ENCODE results near the gene LARP1. TPM values are rescaled to one million over a fixed set of nuclear protein-coding genes. Genes with fewer than 3 reads are reported as not detected.

LARP1 gene
- total and polyA plus RNA-seq, 2 experiments from 2014 or later: 133 to 302 TPM

DNA sequence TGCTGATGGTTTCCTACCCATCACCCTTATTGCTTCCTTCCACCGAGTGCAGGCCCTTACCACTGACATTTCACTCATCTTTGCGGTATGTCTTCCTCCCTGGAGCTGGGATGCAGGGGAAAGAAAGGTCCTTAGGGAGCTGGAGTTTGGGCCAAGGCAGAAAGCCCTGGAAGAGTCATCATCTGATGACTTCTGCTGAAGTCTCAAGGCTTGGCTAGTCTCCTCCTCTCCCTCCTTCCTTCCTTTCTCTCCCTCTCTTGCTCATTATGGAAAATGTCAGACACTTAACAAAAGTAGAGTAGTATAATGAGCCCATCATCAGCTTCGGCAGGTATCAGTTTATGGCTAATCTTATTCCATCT lies 40.0 kb downstream of the LARP1 start:
- H3K27ac ChIP-seq (ENCODE audit: low read depth): no peak overlapping the region
- peaks cover 80% of the 10 kb centered on the region for H3K79me2 ChIP-seq (replicated peaks; ENCODE audit: insufficient read depth)
- H3F3A ChIP-seq (replicated peaks; ENCODE audit: low read depth): peaks cover 45% of the 10 kb centered on the region
- ATAC-seq (no peak), DNase-seq (ENCODE audit: low spot score) (no peak)
- H3K4me1 ChIP-seq (ENCODE audit: insufficient read depth): no peaks in the 10 kb centered on the region
- H3K36me3 Mint-ChIP-seq (ENCODE audit: low read depth): peaks cover 95% of the 10 kb centered on the region
- no peak overlapping the region for H3K4me3 Mint-ChIP-seq
- H4K20me1 ChIP-seq (replicated peaks; ENCODE audit: insufficient read depth): peaks cover 57% of the 10 kb centered on the region
- H3K9me2 ChIP-seq (ENCODE audit: insufficient read depth): no peaks in the 10 kb centered on the region
- no peak overlapping the region for H2AFZ ChIP-seq
- TF ChIP-seq POLR2AphosphoS5 (IDR thresholded peaks at IDR 0.05; ENCODE audit: low read depth) (no peak), EZH2phosphoT487 (IDR thresholded peaks at IDR 0.05; ENCODE audit: unreplicated experiment) (no peak), JUNB (IDR thresholded peaks at IDR 0.05; ENCODE audit: unreplicated experiment) (no peak), ZNF114 (CRISPR knock-in tag; IDR thresholded peaks at IDR 0.05) (no peak), STAT1 (IDR thresholded peaks at IDR 0.05; ENCODE audit: unreplicated experiment) (no peak), CREB1 (CRISPR knock-in tag; IDR thresholded peaks at IDR 0.05; ENCODE audit: low read depth) (no peak), ZNF331 (CRISPR knock-in tag; IDR thresholded peaks at IDR 0.05; ENCODE audit: low read depth) (no peak), NANOG (IDR thresholded peaks at IDR 0.05; ENCODE audit: borderline replicate concordance) (no peak), EZH2 (IDR thresholded peaks at IDR 0.05; ENCODE audit: low read depth, unreplicated experiment) (no peak)
- TF ChIP-seq, protein P1, sequence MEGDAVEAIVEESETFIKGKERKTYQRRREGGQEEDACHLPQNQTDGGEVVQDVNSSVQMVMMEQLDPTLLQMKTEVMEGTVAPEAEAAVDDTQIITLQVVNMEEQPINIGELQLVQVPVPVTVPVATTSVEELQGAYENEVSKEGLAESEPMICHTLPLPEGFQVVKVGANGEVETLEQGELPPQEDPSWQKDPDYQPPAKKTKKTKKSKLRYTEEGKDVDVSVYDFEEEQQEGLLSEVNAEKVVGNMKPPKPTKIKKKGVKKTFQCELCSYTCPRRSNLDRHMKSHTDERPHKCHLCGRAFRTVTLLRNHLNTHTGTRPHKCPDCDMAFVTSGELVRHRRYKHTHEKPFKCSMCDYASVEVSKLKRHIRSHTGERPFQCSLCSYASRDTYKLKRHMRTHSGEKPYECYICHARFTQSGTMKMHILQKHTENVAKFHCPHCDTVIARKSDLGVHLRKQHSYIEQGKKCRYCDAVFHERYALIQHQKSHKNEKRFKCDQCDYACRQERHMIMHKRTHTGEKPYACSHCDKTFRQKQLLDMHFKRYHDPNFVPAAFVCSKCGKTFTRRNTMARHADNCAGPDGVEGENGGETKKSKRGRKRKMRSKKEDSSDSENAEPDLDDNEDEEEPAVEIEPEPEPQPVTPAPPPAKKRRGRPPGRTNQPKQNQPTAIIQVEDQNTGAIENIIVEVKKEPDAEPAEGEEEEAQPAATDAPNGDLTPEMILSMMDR (conservative IDR thresholded peaks at IDR 0.05; ENCODE audit: low read depth in 2 of 2): no peak
- TF ChIP-seq, protein P2, sequence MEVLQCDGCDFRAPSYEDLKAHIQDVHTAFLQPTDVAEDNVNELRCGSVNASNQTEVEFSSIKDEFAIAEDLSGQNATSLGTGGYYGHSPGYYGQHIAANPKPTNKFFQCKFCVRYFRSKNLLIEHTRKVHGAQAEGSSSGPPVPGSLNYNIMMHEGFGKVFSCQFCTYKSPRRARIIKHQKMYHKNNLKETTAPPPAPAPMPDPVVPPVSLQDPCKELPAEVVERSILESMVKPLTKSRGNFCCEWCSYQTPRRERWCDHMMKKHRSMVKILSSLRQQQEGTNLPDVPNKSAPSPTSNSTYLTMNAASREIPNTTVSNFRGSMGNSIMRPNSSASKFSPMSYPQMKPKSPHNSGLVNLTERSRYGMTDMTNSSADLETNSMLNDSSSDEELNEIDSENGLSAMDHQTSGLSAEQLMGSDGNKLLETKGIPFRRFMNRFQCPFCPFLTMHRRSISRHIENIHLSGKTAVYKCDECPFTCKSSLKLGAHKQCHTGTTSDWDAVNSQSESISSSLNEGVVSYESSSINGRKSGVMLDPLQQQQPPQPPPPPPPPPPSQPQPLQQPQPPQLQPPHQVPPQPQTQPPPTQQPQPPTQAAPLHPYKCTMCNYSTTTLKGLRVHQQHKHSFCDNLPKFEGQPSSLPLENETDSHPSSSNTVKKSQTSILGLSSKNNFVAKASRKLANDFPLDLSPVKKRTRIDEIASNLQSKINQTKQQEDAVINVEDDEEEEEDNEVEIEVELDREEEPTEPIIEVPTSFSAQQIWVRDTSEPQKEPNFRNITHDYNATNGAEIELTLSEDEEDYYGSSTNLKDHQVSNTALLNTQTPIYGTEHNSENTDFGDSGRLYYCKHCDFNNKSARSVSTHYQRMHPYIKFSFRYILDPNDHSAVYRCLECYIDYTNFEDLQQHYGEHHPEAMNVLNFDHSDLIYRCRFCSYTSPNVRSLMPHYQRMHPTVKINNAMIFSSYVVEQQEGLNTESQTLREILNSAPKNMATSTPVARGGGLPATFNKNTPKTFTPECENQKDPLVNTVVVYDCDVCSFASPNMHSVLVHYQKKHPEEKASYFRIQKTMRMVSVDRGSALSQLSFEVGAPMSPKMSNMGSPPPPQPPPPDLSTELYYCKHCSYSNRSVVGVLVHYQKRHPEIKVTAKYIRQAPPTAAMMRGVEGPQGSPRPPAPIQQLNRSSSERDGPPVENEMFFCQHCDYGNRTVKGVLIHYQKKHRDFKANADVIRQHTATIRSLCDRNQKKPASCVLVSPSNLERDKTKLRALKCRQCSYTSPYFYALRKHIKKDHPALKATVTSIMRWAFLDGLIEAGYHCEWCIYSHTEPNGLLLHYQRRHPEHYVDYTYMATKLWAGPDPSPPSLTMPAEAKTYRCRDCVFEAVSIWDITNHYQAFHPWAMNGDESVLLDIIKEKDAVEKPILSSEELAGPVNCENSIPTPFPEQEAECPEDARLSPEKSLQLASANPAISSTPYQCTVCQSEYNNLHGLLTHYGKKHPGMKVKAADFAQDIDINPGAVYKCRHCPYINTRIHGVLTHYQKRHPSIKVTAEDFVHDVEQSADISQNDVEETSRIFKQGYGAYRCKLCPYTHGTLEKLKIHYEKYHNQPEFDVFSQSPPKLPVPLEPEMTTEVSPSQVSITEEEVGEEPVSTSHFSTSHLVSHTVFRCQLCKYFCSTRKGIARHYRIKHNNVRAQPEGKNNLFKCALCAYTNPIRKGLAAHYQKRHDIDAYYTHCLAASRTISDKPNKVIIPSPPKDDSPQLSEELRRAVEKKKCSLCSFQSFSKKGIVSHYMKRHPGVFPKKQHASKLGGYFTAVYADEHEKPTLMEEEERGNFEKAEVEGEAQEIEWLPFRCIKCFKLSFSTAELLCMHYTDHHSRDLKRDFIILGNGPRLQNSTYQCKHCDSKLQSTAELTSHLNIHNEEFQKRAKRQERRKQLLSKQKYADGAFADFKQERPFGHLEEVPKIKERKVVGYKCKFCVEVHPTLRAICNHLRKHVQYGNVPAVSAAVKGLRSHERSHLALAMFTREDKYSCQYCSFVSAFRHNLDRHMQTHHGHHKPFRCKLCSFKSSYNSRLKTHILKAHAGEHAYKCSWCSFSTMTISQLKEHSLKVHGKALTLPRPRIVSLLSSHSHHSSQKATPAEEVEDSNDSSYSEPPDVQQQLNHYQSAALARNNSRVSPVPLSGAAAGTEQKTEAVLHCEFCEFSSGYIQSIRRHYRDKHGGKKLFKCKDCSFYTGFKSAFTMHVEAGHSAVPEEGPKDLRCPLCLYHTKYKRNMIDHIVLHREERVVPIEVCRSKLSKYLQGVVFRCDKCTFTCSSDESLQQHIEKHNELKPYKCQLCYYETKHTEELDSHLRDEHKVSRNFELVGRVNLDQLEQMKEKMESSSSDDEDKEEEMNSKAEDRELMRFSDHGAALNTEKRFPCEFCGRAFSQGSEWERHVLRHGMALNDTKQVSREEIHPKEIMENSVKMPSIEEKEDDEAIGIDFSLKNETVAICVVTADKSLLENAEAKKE (CRISPR knock-in tag; IDR thresholded peaks at IDR 0.05): no peak
- TF ChIP-seq, protein P3, sequence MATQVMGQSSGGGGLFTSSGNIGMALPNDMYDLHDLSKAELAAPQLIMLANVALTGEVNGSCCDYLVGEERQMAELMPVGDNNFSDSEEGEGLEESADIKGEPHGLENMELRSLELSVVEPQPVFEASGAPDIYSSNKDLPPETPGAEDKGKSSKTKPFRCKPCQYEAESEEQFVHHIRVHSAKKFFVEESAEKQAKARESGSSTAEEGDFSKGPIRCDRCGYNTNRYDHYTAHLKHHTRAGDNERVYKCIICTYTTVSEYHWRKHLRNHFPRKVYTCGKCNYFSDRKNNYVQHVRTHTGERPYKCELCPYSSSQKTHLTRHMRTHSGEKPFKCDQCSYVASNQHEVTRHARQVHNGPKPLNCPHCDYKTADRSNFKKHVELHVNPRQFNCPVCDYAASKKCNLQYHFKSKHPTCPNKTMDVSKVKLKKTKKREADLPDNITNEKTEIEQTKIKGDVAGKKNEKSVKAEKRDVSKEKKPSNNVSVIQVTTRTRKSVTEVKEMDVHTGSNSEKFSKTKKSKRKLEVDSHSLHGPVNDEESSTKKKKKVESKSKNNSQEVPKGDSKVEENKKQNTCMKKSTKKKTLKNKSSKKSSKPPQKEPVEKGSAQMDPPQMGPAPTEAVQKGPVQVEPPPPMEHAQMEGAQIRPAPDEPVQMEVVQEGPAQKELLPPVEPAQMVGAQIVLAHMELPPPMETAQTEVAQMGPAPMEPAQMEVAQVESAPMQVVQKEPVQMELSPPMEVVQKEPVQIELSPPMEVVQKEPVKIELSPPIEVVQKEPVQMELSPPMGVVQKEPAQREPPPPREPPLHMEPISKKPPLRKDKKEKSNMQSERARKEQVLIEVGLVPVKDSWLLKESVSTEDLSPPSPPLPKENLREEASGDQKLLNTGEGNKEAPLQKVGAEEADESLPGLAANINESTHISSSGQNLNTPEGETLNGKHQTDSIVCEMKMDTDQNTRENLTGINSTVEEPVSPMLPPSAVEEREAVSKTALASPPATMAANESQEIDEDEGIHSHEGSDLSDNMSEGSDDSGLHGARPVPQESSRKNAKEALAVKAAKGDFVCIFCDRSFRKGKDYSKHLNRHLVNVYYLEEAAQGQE (IDR thresholded peaks at IDR 0.05; ENCODE audit: unreplicated experiment): no peak
- TF ChIP-seq, protein P4, sequence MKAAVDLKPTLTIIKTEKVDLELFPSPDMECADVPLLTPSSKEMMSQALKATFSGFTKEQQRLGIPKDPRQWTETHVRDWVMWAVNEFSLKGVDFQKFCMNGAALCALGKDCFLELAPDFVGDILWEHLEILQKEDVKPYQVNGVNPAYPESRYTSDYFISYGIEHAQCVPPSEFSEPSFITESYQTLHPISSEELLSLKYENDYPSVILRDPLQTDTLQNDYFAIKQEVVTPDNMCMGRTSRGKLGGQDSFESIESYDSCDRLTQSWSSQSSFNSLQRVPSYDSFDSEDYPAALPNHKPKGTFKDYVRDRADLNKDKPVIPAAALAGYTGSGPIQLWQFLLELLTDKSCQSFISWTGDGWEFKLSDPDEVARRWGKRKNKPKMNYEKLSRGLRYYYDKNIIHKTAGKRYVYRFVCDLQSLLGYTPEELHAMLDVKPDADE (IDR thresholded peaks at IDR 0.05): no peak
- H3K4me1 Mint-ChIP-seq: no peaks in the 10 kb centered on the region
- no peaks in the 10 kb centered on the region for H3K9me3 Mint-ChIP-seq
- no peak overlapping the region for H3K4me2 ChIP-seq
- peaks cover 90% of the 10 kb centered on the region for H3K36me3 ChIP-seq (ENCODE audit: insufficient read depth)
- no peak overlapping the region for H3K27ac Mint-ChIP-seq
- H3K27me3 ChIP-seq (ENCODE audit: insufficient read depth): no peaks in the 10 kb centered on the region
- H3K27me3 Mint-ChIP-seq (ENCODE audit: insufficient read depth, low read depth, poor library complexity): peaks cover 6% of the 10 kb centered on the region
- H3K4me3 ChIP-seq: no peak overlapping the region

Data from GM23338 (cell line).